HepG2 (cell line): ENCODE data around the gene EMID1. TPM values are rescaled to one million over a fixed set of nuclear protein-coding genes. Genes with fewer than 3 reads are reported as not detected.

Experiments
- ATAC-seq: fragments of 200-7000 bp; cut with Tn5 transposase; 3 replicates; pipeline ENCODE4 v1.9.1; 2020; ENCODE audit warnings: mild to moderate bottlenecking, moderate library complexity
- BruUV-seq: library from RNA; stranded (reverse); fragments of 400-500 nt; replicated peaks from 2 replicates; lab custom pipeline; 2021; lab: Mats Ljungman, UMichigan
- CTCF ChIA-PET: fragments of 300-600 bp; formaldehyde crosslinking; extraction: SDS; loops from one replicate; lab custom pipeline; 2021; ENCODE audit warnings: low total read pairs, inconsistent platforms, low intra/inter-chr PET ratio; lab: Yijun Ruan, JAX
- POLR2A ChIA-PET: fragments of 350-600 bp; sonication (Branson Sonifier 250); formaldehyde crosslinking; loops from one replicate; lab custom pipeline; 2020; ENCODE audit warnings: antibody characterized with exemption, inconsistent platforms; lab: Yijun Ruan, JAX
- DNase-seq: peaks from one replicate; pipeline ENCODE4 v3.0.0-alpha.2; 2015; ENCODE audit warnings: low spot score
- FAIRE-seq: peaks from 3 replicates; lab custom pipeline; 2011; peaks lifted over from hg19 to GRCh38; lab: Jason Lieb, UNC
- H2AFZ ChIP-seq: one replicate; pipeline ENCODE4 v1.6.1; 2011; ENCODE audit warnings: low read length, inconsistent platforms
- H3K27ac ChIP-seq: fragments of 300-600 bp; 3 replicates; pipeline ENCODE4 v1.8.0; 2011; ENCODE audit warnings: mixed run types, mild to moderate bottlenecking, mixed read lengths, low read length, inconsistent platforms; ENCODE audit not compliant: insufficient read depth; ENCODE audit errors: extremely low read length
- H3K27me3 ChIP-seq, 2 experiments: fragments of 200-600 bp in 1 of 2; 2 replicates in 1 of 2; 3 replicates in 1 of 2; pipeline versions ENCODE4 v1.6.0 to v1.8.0; 2011; ENCODE audit warnings: low read length in 2 of 2, mild to moderate bottlenecking in 2 of 2, moderate library complexity in 2 of 2, inconsistent platforms in 1 of 2; ENCODE audit not compliant: insufficient read depth in 2 of 2, control insufficient read depth in 1 of 2
- H3K36me3 ChIP-seq, 2 experiments: fragments of 200-600 bp in 1 of 2; replicated peaks in 1 of 2; 2 replicates in 1 of 2; 3 replicates in 1 of 2; pipeline versions ENCODE4 v1.5.1 to v1.8.0; 2011; ENCODE audit warnings: low read length in 2 of 2, inconsistent platforms in 1 of 2; ENCODE audit not compliant: insufficient read depth in 2 of 2, control insufficient read depth in 1 of 2
- H3K4me1 ChIP-seq: 2 replicates; pipeline ENCODE4 v1.5.1; 2012; ENCODE audit warnings: low read length, inconsistent platforms; ENCODE audit not compliant: insufficient read depth
- H3K4me2 ChIP-seq: 2 replicates; pipeline ENCODE4 v1.6.0; 2011; ENCODE audit warnings: low read depth, low read length, inconsistent platforms
- H3K4me3 ChIP-seq, 3 experiments: fragments of 200-600 bp in 1 of 3; sonication (generic), shearing (Covaris generic) in 1 of 3; replicated peaks in 1 of 3; 2 replicates each; pipeline ENCODE4 v1.5.1; 2011 to 2016; ENCODE audit warnings: low read length in 3 of 3, inconsistent platforms in 2 of 3, low read depth in 2 of 3, mild to moderate bottlenecking in 2 of 3, control low read depth in 1 of 3, mixed read lengths in 1 of 3; ENCODE audit not compliant: insufficient read depth in 1 of 3
- H3K79me2 ChIP-seq: one replicate; pipeline ENCODE4 v1.6.1; 2011; ENCODE audit warnings: low read length, inconsistent platforms; ENCODE audit not compliant: insufficient read depth
- H3K9ac ChIP-seq: 2 replicates; pipeline ENCODE4 v1.6.0; 2011; ENCODE audit warnings: mild to moderate bottlenecking, low read depth, low read length, inconsistent platforms; ENCODE audit not compliant: insufficient read depth
- H3K9me3 ChIP-seq: 2 replicates; pipeline ENCODE4 v1.5.1; 2012; ENCODE audit warnings: mild to moderate bottlenecking, low read length
- H4K20me1 ChIP-seq: 2 replicates; pipeline ENCODE4 v1.6.0; 2011; ENCODE audit warnings: inconsistent platforms, mild to moderate bottlenecking, low read length, moderate library complexity; ENCODE audit not compliant: insufficient read depth
- ETV6 ChIP-seq: sonication (generic); formaldehyde crosslinking; conservative IDR thresholded peaks from 2 replicates; pipeline ENCODE4 v1.4.0; 2020; ENCODE audit warnings: missing genetic modification reagents
- PAF1 ChIP-seq: IDR thresholded peaks from 2 replicates; pipeline ENCODE4 v1.6.1; 2016; ENCODE audit warnings: missing genetic modification reagents, missing compliant biosample characterization
- POGK ChIP-seq: sonication (generic); formaldehyde crosslinking; conservative IDR thresholded peaks from 2 replicates; pipeline ENCODE4 v1.8.0; 2022; ENCODE audit warnings: mild to moderate bottlenecking, moderate library complexity, missing genetic modification reagents
- ZMYM2 ChIP-seq: sonication (generic); formaldehyde crosslinking; IDR thresholded peaks from 2 replicates; pipeline ENCODE4 v1.8.0; 2022; ENCODE audit warnings: mild to moderate bottlenecking, missing genetic modification reagents
- ZNF280D ChIP-seq: sonication (generic); formaldehyde crosslinking; IDR thresholded peaks from 2 replicates; pipeline ENCODE4 v1.5.1; 2020; ENCODE audit warnings: mild to moderate bottlenecking, missing genetic modification reagents
- WGBS: methylation state at CpG from one replicate; pipeline ENCODE4 v1.1.6; 2017; ENCODE audit warnings: low lambda C conversion rate; 5-methylcytosine and 5-hydroxymethylcytosine counted together
- in situ Hi-C: cut with HindIII; loops from 2 replicates; pipeline ENCODE4 v1.10.0; 2017; ENCODE audit warnings: low pct_unique_long_range_greater_than_20kb; ENCODE audit not compliant: extremely low pct_ligation_motif_present
- intact Hi-C: fragments of 100-400 bp; cut with micrococcal nuclease; formaldehyde crosslinking; loops from one replicate; pipeline ENCODE4 v1.10.0; 2022; ENCODE audit not compliant: unreplicated experiment
- polyA plus RNA-seq, 8 experiments: library from polyadenylated mRNA; depleted of rRNA in 3 of 8; stranded (reverse) in 7 of 8; unstranded in 1 of 8; fragments of >200 nt; fragmentation: Illumina TruSeq in 4 of 8; extraction: Trizol in 4 of 8; gene quantifications; 2 replicates each; pipeline versions ENCODE4 v1.2.1 to v1.2.3, GENCODE V29; 2011 to 2016; ENCODE audit warnings: low read depth in 4 of 8, missing spikeins in 1 of 8, mixed read lengths in 1 of 8; ENCODE audit not compliant: insufficient read depth in 1 of 8
- total RNA-seq, 5 experiments: library from RNA; depleted of rRNA; stranded (reverse); fragments of >200 nt; fragmentation: Illumina TruSeq; extraction: Trizol; gene quantifications; 2 replicates each; pipeline ENCODE4 v1.2.3, GENCODE V29; 2016; ENCODE audit warnings: low read depth in 1 of 5

Gene EMID1
- total and polyA plus RNA-seq, 2 of the 13 experiments (the other 11 are each of a cell fraction or from before 2014, with no cell fraction given): 0.45 to 0.82 TPM

- ChIA-PET CTCF (no interaction called here), POLR2A (no interaction called here)
- Histone ChIP-seq H3K27me3 (peaks cover 0 to 1% of the 10 kb centered on the region in 2 experiments; a peak in 1 of 5 replicates), H3K27ac (no peak overlapping the region), H4K20me1 (no peaks in the 10 kb centered on the region), H3K79me2 (no peaks in the 10 kb centered on the region), H3K4me2 (no peak overlapping the region), H3K9me3 (no peaks in the 10 kb centered on the region), H2AFZ (no peak overlapping the region)
- intact Hi-C loops: no loop called here
- WGBS: 73% methylated on average over 1 of the region's 1 CpG
- DNase-seq: no peak
- TF ChIP-seq ZMYM2 (CRISPR knock-in tag) (no peak), POGK (CRISPR knock-in tag) (no peak), PAF1 (CRISPR knock-in tag) (no peak), ZNF280D (CRISPR knock-in tag) (no peak), ETV6 (CRISPR knock-in tag) (no peak)
- TF ChIP-seq, all 625 proteins: peak for 0
- H3K36me3 ChIP-seq: no peaks in the 10 kb centered on the region
- ATAC-seq (no peak), FAIRE-seq (no peak)
- no peak overlapping the region for H3K4me3 ChIP-seq
- H3K4me1 ChIP-seq: peaks cover 27% of the 10 kb centered on the region
- no TSS peak for BruUV-seq
- in situ Hi-C loops: no loop called here
- H3K9ac ChIP-seq: no peak overlapping the region
Measured at GRCh38 chr22:29186302-29186701, 19.4 kb upstream of the EMID1 start.
